AG09309 (cell line): ENCODE data around the gene RYR1.
"Not testable (repeated sequence)": the region's sequence is repeated elsewhere in the genome, so short reads cannot be mapped to it uniquely, and the experiment has no call there.

Experiments used
- DNase-seq: peaks from one replicate; pipeline ENCODE4 v3.0.0-alpha.2; 2010; ENCODE audit warnings: low read depth
- H3K4me3 ChIP-seq: 2 replicates; pipeline ENCODE4 v1.5.1; 2011; ENCODE audit warnings: mild to moderate bottlenecking, low read depth, low read length, moderate library complexity; ENCODE audit not compliant: control insufficient read depth
- TF ChIP-seq, protein P1 (sequence below): IDR thresholded peaks from 2 replicates; pipeline ENCODE4 v1.5.1; 2011; ENCODE audit warnings: mild to moderate bottlenecking, low read depth, low read length, inconsistent platforms; ENCODE audit not compliant: insufficient read depth, control insufficient read depth; ENCODE audit errors: missing control alignments

RYR1 gene

DNA sequence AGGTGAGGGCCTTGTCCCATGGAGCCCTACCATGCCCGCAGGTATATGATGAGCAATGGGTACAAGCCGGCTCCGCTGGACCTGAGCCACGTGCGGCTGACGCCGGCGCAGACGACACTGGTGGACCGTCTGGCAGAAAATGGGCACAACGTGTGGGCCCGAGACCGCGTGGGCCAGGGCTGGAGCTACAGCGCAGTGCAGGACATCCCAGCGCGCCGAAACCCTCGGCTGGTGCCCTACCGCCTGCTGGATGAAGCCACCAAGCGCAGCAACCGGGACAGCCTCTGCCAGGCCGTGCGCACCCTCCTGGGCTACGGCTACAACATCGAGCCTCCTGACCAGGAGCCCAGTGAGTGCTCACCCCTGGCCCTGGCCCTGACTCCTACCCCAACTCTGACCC is 32.6 kb downstream of the RYR1 start:
- TF ChIP-seq, protein P1, sequence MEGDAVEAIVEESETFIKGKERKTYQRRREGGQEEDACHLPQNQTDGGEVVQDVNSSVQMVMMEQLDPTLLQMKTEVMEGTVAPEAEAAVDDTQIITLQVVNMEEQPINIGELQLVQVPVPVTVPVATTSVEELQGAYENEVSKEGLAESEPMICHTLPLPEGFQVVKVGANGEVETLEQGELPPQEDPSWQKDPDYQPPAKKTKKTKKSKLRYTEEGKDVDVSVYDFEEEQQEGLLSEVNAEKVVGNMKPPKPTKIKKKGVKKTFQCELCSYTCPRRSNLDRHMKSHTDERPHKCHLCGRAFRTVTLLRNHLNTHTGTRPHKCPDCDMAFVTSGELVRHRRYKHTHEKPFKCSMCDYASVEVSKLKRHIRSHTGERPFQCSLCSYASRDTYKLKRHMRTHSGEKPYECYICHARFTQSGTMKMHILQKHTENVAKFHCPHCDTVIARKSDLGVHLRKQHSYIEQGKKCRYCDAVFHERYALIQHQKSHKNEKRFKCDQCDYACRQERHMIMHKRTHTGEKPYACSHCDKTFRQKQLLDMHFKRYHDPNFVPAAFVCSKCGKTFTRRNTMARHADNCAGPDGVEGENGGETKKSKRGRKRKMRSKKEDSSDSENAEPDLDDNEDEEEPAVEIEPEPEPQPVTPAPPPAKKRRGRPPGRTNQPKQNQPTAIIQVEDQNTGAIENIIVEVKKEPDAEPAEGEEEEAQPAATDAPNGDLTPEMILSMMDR: no peak
- no peak overlapping the region for H3K4me3 ChIP-seq
- DNase-seq: no peak

DNA sequence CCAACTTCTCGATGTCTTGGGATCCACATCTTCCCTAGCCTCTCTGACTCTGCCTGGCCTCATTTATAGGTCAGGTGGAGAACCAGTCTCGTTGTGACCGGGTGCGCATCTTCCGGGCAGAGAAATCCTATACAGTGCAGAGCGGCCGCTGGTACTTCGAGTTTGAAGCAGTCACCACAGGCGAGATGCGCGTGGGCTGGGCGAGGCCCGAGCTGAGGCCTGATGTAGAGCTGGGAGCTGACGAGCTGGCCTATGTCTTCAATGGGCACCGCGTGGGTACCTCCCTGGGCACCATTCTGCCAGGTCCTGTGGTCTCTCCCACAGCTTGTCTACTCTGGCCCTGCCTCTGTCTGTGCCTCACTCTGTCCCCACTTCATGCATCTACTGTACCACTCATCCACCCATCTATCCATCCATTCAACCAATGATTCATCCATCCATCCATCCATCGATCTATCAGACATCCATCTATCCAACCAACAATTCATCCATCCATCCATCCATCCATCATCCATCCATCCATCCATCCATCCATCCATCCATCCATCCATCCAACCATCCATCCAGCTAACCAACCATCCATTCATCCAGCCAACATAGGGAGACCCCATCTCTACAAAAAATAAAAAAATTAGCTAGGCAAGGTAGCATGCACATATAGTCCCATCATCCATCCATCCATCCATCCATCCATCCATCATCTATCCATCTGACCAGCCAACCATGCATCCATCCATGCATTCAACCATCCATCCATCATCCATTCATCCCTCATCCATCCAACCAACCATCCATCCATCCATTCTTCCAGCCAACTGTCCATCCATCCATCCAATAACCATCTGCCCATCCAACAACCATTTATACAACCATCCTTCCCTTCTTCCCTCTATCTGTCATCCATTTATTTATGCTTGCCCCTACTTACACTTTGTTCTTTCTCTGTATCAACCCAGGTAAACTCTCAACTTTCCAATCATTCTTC is 34.3 kb downstream of the RYR1 start:
- no peak overlapping the region for H3K4me3 ChIP-seq
- no peak for DNase-seq
- TF ChIP-seq, protein P1: no peak

DNA sequence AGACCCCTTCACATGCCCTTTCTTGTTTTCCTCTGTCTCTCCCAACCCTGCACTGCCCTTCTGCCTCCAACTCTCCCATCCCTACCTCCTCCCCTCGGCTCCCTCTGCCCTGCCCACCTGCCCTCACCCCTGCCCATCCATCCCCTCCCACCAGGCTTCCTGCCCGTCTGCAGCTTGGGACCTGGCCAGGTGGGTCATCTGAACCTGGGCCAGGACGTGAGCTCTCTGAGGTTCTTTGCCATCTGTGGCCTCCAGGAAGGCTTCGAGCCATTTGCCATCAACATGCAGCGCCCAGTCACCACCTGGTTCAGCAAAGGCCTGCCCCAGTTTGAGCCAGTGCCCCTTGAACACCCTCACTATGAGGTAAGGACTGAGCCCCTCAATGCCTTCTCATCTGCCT is 35.7 kb downstream of the RYR1 start:
- TF ChIP-seq, protein P1: no peak
- no peak for DNase-seq
- H3K4me3 ChIP-seq: no peak overlapping the region

DNA sequence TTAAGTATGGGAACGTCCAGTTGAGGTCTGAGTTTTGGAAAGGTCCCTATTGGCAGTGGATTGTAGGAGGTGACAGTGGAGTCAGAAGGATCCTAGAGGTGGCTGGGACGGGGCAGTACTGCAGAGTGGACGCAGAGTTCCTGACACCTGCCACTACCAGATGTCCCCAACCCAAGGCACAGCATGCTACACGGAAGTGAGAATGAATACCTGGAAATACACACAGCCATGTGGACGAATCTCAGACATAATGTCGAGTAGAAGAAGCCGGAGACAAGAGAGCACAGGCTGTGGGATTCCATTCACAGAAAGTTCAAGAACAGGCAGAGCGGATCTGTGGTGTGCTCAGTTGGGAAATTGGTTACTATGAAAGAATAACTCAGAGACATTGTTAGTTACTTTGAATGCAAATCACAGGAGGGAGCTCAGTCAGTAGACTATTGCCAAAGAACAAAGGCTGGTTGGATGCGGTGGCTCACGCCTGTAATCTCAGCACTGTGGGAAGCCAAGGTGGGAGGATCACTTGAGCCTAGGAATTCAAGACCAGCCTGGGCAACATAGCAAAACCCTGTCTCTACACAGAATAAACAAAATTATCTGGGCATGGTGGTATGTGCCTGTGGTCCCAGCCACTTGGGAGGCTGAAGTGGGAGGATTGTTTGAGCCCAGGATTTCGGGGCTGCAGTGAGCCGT is 37.4 kb downstream of the RYR1 start:
- no peak overlapping the region for H3K4me3 ChIP-seq
- TF ChIP-seq, protein P1: no peak
- no peak for DNase-seq

DNA sequence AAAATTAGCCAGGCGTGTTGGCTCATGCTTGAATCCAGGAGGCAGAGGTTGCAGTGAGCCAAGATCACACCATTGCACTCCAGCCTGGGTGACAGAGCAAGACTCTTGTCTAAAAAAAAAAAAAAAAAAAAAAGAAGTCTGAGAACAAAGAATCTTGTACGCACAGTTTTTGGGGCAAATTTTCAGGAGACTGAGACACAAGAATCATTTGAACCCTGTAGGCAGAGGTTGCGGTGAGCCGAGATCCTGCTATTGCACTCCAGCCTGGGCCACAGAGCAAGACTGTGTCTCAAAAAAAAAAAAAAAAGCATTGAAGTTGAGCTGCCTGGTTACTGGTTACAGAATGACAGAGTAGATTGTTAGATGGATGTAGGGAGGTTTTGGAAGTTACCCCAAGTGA is 39.2 kb downstream of the RYR1 start:
- not testable (repeated sequence) for H3K4me3 ChIP-seq, DNase-seq

DNA sequence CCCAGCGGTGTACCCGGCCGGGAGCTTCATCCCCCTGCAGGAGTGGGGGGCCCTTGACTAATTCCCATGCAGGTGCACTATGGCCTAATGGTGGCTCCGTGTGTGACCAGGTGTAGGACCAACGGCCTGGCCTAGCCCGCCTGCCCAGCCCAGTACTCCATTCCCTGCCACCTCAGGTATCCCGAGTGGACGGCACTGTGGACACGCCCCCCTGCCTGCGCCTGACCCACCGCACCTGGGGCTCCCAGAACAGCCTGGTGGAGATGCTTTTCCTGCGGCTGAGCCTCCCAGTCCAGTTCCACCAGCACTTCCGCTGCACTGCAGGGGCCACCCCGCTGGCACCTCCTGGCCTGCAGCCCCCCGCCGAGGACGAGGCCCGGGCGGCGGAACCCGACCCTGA is 39.7 kb downstream of the RYR1 start:
- no peak overlapping the region for H3K4me3 ChIP-seq
- no peak for DNase-seq
- TF ChIP-seq, protein P1: no peak

DNA sequence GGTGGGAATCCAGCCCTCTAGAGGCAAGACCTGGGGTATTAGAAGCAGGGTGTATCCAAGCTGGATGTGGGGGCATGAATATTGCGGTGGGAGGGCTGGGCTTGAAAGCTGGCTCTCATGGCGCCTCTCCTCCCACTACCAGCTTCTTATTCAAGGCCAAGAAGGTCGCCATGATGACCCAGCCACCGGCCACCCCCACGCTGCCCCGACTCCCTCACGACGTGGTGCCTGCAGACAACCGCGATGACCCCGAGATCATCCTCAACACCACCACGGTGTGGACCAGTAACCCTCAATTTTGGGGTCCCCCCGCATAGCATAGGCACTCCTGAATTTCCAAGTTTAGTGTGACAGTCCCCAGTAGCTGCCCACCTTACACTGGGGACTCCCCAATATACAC is 41.7 kb downstream of the RYR1 start:
- DNase-seq: no peak
- no peak overlapping the region for H3K4me3 ChIP-seq
- TF ChIP-seq, protein P1: no peak
